ENCODE data around the gene ZNF410.

GRCh38 chr14:73968885-73969284 is 82.2 kb downstream of the ZNF410 start:
- TF ChIP-seq CTCF (conservative IDR thresholded peaks at IDR 0.05; ENCODE audit: low read depth, low read length) (no peak), EZH2 (IDR thresholded peaks at IDR 0.05; ENCODE audit: borderline replicate concordance, low read depth, low read length, poor library complexity, severe bottlenecking) (no peak)

Measured in A673 (cell line).